Common myeloid progenitor, CD34-positive (primary cell): ENCODE measurements around the gene PSD.
A peak's percentile ranks its signal among the peaks of the same experiment; 100 is the strongest.

Experiments
- CTCF ChIA-PET: fragments of 350-600 bp; sonication (Branson Sonifier 250); formaldehyde crosslinking; loops from one replicate; lab custom pipeline; 2021; ENCODE audit warnings: antibody characterized with exemption; lab: Charles Lee
- POLR2A ChIA-PET: fragments of 350-600 bp; sonication (Branson Sonifier 250); formaldehyde crosslinking; loops from one replicate; lab custom pipeline; 2021; ENCODE audit warnings: antibody characterized with exemption; lab: Charles Lee
- DNase-seq, 3 donors: peaks; one replicate each; pipeline versions ENCODE4 v3.0.0 to v3.0.0-alpha.2; 2013
- H3K27ac ChIP-seq, 2 experiments: 1 replicate in 1 of 2; 2 replicates in 1 of 2; pipeline ENCODE4 v1.7.0; 2013; ENCODE audit warnings: inconsistent platforms in 2 of 2, low read length in 2 of 2, mild to moderate bottlenecking in 2 of 2, low read depth in 1 of 2, moderate library complexity in 1 of 2; ENCODE audit not compliant: severe bottlenecking in 2 of 2, insufficient read depth in 1 of 2, poor library complexity in 1 of 2
- H3K27me3 ChIP-seq, 5 experiments: replicated peaks in 2 of 5; 1 replicate in 3 of 5; 2 replicates in 2 of 5; pipeline versions ENCODE4 v1.6.1 to v1.7.0; 2013; ENCODE audit warnings: low read length in 4 of 5, mild to moderate bottlenecking in 2 of 5, moderate library complexity in 2 of 5, inconsistent platforms in 1 of 5; ENCODE audit not compliant: insufficient read depth in 5 of 5, control insufficient read depth in 4 of 5
- H3K36me3 ChIP-seq, 4 experiments: 1 replicate in 2 of 4; 2 replicates in 2 of 4; pipeline versions ENCODE4 v1.6.1 to v1.7.0; 2013; ENCODE audit warnings: low read length in 3 of 4, control low read depth in 1 of 4, mild to moderate bottlenecking in 1 of 4; ENCODE audit not compliant: control insufficient read depth in 4 of 4, insufficient read depth in 4 of 4
- H3K4me1 ChIP-seq, 4 experiments: 1 replicate in 3 of 4; 2 replicates in 1 of 4; pipeline versions ENCODE4 v1.6.1 to v1.7.1; 2013; ENCODE audit warnings: low read length in 3 of 4, mild to moderate bottlenecking in 3 of 4, control low read depth in 1 of 4, inconsistent platforms in 1 of 4, moderate library complexity in 1 of 4; ENCODE audit not compliant: control insufficient read depth in 4 of 4, insufficient read depth in 4 of 4; ENCODE audit errors: control extremely low read depth in 1 of 4
- H3K4me3 ChIP-seq, 7 experiments: 1 replicate in 4 of 7; 2 replicates in 3 of 7; pipeline versions ENCODE4 v1.5.1 to v1.7.0; 2013; ENCODE audit warnings: mild to moderate bottlenecking in 7 of 7, low read length in 6 of 7, moderate library complexity in 6 of 7, inconsistent platforms in 2 of 7, low read depth in 2 of 7, control low read depth in 1 of 7; ENCODE audit not compliant: insufficient read depth in 4 of 7, control insufficient read depth in 1 of 7; ENCODE audit errors: extremely low read depth in 1 of 7
- H3K9me3 ChIP-seq, 5 experiments: 1 replicate in 4 of 5; 2 replicates in 1 of 5; pipeline versions ENCODE4 v1.6.1 to v1.7.1; 2013; ENCODE audit warnings: low read length in 4 of 5, mild to moderate bottlenecking in 2 of 5, inconsistent platforms in 1 of 5, low read depth in 1 of 5, moderate library complexity in 1 of 5; ENCODE audit not compliant: control insufficient read depth in 4 of 5, insufficient read depth in 2 of 5; ENCODE audit errors: control extremely low read depth in 1 of 5
- WGBS: methylation state at CpG from one replicate; pipeline ENCODE4 v1.1.5; 2013; ENCODE audit not compliant: insufficient coverage; 5-methylcytosine and 5-hydroxymethylcytosine counted together

The PSD gene

GRCh38 chr10:102426803-102427287 lies 8.3 kb upstream of the PSD start:
- Histone ChIP-seq H3K27me3 (no peaks in the 10 kb centered on the region), H3K9me3 (no peaks in the 10 kb centered on the region), H3K4me1 (peaks cover 9 to 25% (median 22%) of the 10 kb centered on the region in 4 experiments), H3K27ac (no peak overlapping the region), H3K4me3 (no peak overlapping the region), H3K36me3 (peaks cover 4 to 25% (median 20%) of the 10 kb centered on the region in 4 experiments)
- DNase-seq, result no peak
- ChIA-PET POLR2A (no interaction called here), CTCF (interaction anchor here (1.0 to 9.1 kb wide), 3 partner anchors 9 to 52 kb away, joined by 3 to 71 read pairs (median 35); partner anchors contain the start of gene CUEDC2)
- 95% methylated on average over 7 of the region's 7 CpGs for WGBS

GRCh38 chr10:102425444-102425843 lies 6.9 kb upstream of the PSD start:
- no peak for DNase-seq
- peaks cover 4 to 25% (median 18%) of the 10 kb centered on the region in 4 experiments for H3K36me3 ChIP-seq
- no peaks in the 10 kb centered on the region for H3K27me3 ChIP-seq
- no peak overlapping the region for H3K4me3 ChIP-seq
- ChIA-PET POLR2A (interaction anchor here (0.6 kb wide), 1 partner anchor 20 kb away, joined by 3 read pairs; no protein-coding TSS in a partner anchor), CTCF (interaction anchor here (0.9 to 9.1 kb wide), 7 partner anchors 10 to 154 kb away, joined by 3 to 71 read pairs (median 7); partner anchors contain the start of gene CUEDC2)
- H3K27ac ChIP-seq, result no peak overlapping the region
- peaks cover 3 to 26% (median 23%) of the 10 kb centered on the region in 4 experiments for H3K4me1 ChIP-seq
- no peaks in the 10 kb centered on the region for H3K9me3 ChIP-seq
- 100% methylated on average over 1 of the region's 1 CpG for WGBS

GRCh38 chr10:102424916-102425315 lies 6.3 kb upstream of the PSD start:
- H3K27me3 ChIP-seq, result no peaks in the 10 kb centered on the region
- no peak overlapping the region for H3K27ac ChIP-seq
- H3K9me3 ChIP-seq, result no peaks in the 10 kb centered on the region
- H3K36me3 ChIP-seq, result peaks cover 4 to 25% (median 18%) of the 10 kb centered on the region in 4 experiments
- no peak for DNase-seq
- 85% methylated on average over 6 of the region's 6 CpGs for whole genome bisulfite sequencing
- POLR2A ChIA-PET, result interaction anchor here (1.1 kb wide), 1 partner anchor 30 kb away, joined by 3 read pairs; the partner anchor contains the start of gene NFKB2
- no peak overlapping the region for H3K4me3 ChIP-seq
- peaks cover 3 to 31% (median 28%) of the 10 kb centered on the region in 4 experiments for H3K4me1 ChIP-seq
- CTCF ChIA-PET, result interaction anchor here (0.5 to 9.1 kb wide), 10 partner anchors 10 to 508 kb away, joined by 3 to 71 read pairs (median 7); partner anchors contain the start of gene CUEDC2

- Histone ChIP-seq H3K4me3 (no peak overlapping the region), H3K36me3 (peaks cover 4 to 25% (median 18%) of the 10 kb centered on the region in 4 experiments), H3K27ac (no peak overlapping the region), H3K9me3 (no peaks in the 10 kb centered on the region), H3K27me3 (peaks cover 0 to 4% (median 2%) of the 10 kb centered on the region in 5 experiments), H3K4me1 (peaks cover 3 to 38% (median 35%) of the 10 kb centered on the region in 4 experiments)
- 100% methylated on average over 9 of the region's 9 CpGs for WGBS
- no peak for DNase-seq
- CTCF ChIA-PET, result interaction anchor here (0.5 to 9.1 kb wide), 13 partner anchors 11 to 508 kb away, joined by 3 to 71 read pairs (median 9); partner anchors contain the start of genes C10orf95 and CUEDC2
- POLR2A ChIA-PET, result interaction anchor here (1.1 kb wide), 1 partner anchor 29 kb away, joined by 3 read pairs; the partner anchor contains the start of gene NFKB2
These were observed 5.6 kb upstream of the PSD start for GRCh38 chr10:102424145-102424544.

GRCh38 chr10:102423372-102423968 lies 4.9 kb upstream of the PSD start:
- CTCF ChIA-PET, result interaction anchor here (0.7 to 9.1 kb wide), 24 partner anchors 11 to 193 kb away, joined by 3 to 71 read pairs (median 4); partner anchors contain the start of genes C10orf95, CUEDC2 and PITX3
- no peak for DNase-seq
- Histone ChIP-seq H3K27me3 (peaks cover 0 to 9% (median 6%) of the 10 kb centered on the region in 5 experiments), H3K4me3 (peak overlapping the region in 2 of 7 experiments; percentile 92 to 96), H3K9me3 (no peaks in the 10 kb centered on the region), H3K27ac (no peak overlapping the region), H3K36me3 (peaks cover 4 to 25% (median 18%) of the 10 kb centered on the region in 4 experiments), H3K4me1 (peaks cover 3 to 44% (median 39%) of the 10 kb centered on the region in 4 experiments)
- POLR2A ChIA-PET, result interaction anchor here (0.6 to 4.1 kb wide), 3 partner anchors 9 to 29 kb away, joined by 4 to 28 read pairs (median 9); partner anchors contain the start of genes CUEDC2 and NFKB2
- WGBS, result 100% methylated on average over 7 of the region's 13 CpGs

- WGBS, result 14% methylated on average over 27 of the region's 28 CpGs
- H3K4me3 ChIP-seq, result peak overlapping the region in 6 of 7 experiments; percentile 87 to 96 (median 91)
- peaks cover 3 to 46% (median 40%) of the 10 kb centered on the region in 4 experiments for H3K4me1 ChIP-seq
- ChIA-PET CTCF (interaction anchor here (0.8 to 9.1 kb wide), 29 partner anchors 10 to 196 kb away, joined by 3 to 71 read pairs (median 4); partner anchors contain the start of genes C10orf95, CUEDC2 and PITX3), POLR2A (interaction anchor here (0.6 to 4.1 kb wide), 6 partner anchors 9 to 28 kb away, joined by 3 to 28 read pairs (median 4); partner anchors contain the start of genes C10orf95, CUEDC2 and NFKB2)
- H3K27ac ChIP-seq, result peak overlapping the region in 1 of 2 experiments; percentile 85
- peaks cover 4 to 24% (median 17%) of the 10 kb centered on the region in 4 experiments for H3K36me3 ChIP-seq
- peak in 2 of 3 donors; percentile 68 to 72 for DNase-seq
- H3K27me3 ChIP-seq, result peaks cover 4 to 17% (median 11%) of the 10 kb centered on the region in 5 experiments
- no peaks in the 10 kb centered on the region for H3K9me3 ChIP-seq
These were observed 4.1 kb upstream of the PSD start for GRCh38 chr10:102422545-102423129.
